GM18861 (cell line): ENCODE data around the gene PTPRU.

Experiments
- ATAC-seq: cut with Tn5 transposase; IDR thresholded peaks from one replicate; pipeline ENCODE4 v1.9.1; 2021; ENCODE audit not compliant: unreplicated experiment

PTPRU gene

DNA sequence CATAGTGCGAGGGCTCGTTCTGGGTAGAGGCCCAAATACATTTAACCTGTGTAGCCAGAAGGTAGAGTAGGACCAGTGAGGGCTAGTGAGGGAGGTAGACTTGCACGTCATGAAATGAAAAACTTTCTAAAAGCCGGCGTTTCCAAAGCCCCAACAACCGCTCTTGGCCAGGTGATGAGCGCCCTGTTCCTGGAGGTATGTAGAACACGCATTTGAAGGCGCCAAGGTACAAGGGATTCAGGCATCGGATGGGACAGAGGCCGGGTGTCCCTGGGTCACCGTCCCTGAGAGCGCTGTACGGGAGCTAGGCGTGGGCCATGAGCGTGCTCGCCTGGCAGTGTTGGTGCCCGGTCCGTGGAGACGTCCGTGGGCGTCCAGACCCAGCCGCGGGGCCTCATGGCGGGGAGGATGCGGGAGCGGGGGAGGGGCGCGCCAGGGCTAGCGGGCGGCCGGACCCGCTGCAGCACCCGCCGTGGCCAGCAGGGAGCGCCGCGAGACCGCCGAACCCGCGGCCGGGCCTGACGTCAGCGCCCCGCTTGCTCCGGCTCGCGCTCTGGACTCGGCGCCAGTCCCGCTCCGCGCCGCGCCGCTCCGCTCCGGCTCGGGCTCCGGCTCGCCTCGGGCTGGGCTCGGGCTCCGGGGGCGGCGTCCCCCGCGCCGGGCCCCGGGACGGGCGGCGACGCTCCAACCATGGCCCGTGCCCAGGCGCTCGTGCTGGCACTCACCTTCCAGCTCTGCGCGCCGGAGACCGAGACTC lies at the start of gene PTPRU:
PTPRU (plus strand) TSS at position 568 of the 757 bp plus-strand sequence; CDS start at position 691, 123 bp downstream.
- no peak for ATAC-seq

GRCh38 chr1:29186707-29187106 lies 49.6 kb upstream of the PTPRU start:
- no peak for ATAC-seq

DNA sequence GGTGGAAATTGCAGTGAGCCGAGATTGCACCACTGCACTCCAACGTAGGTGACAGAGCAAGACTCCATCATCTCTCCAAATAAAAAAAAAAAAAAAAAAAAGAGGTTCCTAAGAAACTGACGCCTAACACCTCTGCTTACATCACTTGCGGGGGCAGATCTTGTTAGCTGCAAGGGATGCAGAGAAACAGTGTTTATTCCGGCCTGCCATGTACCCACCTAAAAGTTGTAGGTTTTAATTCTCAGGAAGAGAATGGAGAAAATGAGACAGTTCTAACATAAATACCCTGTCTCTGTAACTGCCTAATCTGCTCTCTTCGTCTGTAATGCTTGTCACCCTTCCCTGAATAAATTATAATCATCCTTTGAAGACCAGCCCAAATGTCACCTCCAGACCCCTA lies 45.6 kb upstream of the PTPRU start:
- ATAC-seq, result no peak

- ATAC-seq, result no peak
Observed at GRCh38 chr1:29193879-29194455, 42.4 kb upstream of the PTPRU start.

- ATAC-seq, result no peak
Observed at GRCh38 chr1:29195881-29196291, 40.4 kb upstream of the PTPRU start.

GRCh38 chr1:29196863-29197589 lies 39.3 kb upstream of the PTPRU start:
- ATAC-seq, result no peak

DNA sequence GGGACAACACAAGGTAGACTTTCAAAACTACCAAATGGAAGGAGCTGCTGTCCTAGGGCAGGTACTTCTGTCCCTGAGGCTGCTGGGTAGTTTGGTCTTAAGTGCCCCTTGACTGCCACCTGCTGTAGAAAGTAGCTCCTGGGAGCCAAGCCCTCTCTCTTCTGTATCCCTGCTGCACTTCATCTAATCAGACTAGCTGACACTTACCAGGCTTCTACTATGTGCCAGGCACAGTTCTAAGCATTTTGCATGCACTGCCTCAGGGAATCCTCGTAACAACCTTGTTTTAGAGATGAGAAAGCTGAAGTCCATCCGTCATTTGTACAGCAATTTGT lies 38.8 kb upstream of the PTPRU start:
- no peak for ATAC-seq

- ATAC-seq, result no peak
Observed at GRCh38 chr1:29197993-29198392, 38.3 kb upstream of the PTPRU start.

DNA sequence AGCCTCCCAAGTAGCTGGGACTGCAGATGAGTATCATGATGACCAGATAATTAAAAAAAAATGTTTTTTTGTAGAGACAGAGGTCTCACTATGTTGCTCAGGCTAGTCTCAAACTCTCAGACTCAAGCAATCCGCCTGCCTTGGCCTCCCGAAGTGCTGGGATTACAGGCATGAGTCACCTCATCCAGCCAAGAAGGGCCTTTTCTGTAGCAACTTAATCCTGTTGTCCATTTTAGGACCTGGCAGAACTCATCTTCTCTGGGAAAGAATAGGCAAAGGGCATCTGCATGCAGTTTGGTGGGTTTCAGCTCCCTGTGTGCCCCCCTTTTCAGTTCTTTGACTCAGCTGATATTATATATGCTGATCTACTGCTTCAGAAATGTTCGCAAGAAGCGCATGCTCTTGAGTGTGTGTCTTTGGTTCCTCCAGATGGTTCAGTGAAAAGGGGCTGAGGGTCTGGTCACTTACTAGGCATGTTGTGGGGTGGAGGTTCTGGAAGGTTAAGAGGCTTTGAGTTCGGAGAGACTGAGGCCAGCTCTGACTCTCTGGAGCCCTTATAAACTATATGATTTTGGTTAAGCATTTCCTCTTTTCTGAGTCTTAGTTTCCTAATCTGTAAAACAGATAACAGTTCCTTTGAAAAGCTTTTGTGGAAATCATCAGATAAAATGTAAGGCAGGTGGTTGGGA lies 35.3 kb upstream of the PTPRU start:
- no peak for ATAC-seq

DNA sequence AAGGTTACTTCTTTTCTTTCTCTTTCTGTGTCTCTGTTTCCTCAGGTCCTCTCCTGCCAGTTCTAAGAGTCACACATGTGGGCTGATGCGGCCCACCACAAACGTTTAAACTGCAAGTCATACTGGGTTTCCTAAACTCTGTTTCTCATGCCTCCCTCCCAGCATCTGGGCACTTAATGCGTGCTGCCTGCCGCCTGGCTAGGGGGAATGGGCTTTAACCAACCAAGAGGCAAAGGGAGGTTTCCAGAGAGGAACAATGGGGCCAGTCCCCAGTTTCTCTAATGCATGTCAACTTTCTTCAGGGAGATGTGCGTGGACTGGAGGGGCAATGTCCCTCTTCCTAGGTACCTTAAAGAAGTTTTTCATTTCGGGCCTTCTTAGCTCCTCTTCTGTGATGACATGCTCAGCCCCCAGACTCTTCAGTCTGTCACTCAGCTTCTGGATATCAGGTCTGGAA lies 34.7 kb upstream of the PTPRU start:
- no peak for ATAC-seq

DNA sequence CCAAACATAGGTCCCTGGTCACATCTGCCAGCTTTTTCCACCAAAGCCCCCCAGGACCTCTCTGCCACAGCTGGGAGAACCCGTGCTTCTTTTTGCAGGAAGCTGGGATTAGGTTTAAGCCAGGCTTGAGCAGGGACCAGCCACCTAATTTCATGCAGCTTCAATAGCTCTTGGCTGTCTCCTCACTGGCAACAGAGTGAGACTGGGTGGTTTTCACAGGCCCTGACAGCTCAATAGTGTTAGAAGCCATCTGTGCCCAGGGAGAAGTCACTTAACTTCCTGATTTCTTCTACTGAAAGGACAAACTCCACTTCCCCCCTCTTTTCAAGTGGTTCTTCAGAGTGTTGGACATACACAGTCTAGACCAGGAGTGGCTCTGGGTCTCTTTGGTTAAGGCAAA lies 34.3 kb upstream of the PTPRU start:
- ATAC-seq, result no peak

DNA sequence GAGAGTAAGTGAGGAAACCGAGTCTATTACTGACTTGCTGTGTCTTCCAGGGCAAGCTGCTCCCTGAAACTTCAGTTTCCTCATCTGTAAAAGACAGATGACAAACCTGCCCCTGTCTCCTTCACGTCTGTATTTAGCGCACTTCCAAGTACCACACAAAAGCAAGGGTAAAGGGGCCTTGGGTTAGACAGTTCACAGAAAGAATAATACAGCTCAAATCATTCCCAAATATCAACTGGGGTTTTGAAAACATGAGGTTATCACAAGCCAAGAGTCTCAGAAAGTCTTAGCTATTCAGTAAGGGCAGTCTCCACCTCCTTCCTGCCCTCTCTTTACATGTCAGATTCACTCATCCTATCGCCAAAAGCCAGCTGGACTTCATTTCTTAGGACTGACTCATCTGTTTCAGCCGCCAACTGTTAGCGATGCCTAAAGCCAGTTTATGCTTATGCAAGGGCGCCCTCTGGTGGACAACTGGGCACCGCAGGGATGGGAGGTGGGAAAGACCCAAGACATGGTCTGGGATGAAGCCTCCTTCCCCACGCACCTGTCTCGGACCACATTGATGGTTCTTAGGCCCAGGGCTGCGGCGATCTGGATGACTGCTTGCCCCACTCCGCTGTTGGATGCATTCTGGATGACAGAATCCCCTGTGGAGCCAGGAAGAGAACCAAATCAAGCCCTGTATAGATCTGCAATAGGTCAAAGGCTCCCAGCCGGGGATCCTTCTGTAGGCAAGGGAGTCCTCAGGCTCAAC lies 33.6 kb upstream of the PTPRU start:
- peak; percentile 60 for ATAC-seq

- no peak for ATAC-seq
Observed at GRCh38 chr1:29208442-29208841, 27.9 kb upstream of the PTPRU start.

DNA sequence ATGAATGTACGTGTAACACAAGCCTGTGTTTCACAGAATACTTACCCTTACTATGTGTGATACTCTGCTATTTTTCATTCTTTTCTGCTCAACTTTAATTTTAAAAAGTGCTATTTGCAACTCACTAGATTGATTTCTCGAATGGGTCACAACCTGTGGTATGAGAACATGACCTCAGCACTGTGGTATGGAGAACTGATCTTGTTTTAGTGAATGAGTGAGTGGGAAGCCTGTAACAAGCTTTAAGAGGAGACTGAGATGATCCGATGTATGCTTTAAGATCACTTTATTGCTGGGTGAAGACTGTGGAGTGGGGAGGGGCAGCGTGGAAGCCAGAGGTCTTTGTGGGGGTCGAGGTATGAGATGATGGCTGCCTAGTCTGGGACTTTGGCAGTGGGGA lies 27.1 kb upstream of the PTPRU start:
- no peak for ATAC-seq

GRCh38 chr1:29210278-29211085 lies 25.8 kb upstream of the PTPRU start:
- ATAC-seq, result no peak

DNA sequence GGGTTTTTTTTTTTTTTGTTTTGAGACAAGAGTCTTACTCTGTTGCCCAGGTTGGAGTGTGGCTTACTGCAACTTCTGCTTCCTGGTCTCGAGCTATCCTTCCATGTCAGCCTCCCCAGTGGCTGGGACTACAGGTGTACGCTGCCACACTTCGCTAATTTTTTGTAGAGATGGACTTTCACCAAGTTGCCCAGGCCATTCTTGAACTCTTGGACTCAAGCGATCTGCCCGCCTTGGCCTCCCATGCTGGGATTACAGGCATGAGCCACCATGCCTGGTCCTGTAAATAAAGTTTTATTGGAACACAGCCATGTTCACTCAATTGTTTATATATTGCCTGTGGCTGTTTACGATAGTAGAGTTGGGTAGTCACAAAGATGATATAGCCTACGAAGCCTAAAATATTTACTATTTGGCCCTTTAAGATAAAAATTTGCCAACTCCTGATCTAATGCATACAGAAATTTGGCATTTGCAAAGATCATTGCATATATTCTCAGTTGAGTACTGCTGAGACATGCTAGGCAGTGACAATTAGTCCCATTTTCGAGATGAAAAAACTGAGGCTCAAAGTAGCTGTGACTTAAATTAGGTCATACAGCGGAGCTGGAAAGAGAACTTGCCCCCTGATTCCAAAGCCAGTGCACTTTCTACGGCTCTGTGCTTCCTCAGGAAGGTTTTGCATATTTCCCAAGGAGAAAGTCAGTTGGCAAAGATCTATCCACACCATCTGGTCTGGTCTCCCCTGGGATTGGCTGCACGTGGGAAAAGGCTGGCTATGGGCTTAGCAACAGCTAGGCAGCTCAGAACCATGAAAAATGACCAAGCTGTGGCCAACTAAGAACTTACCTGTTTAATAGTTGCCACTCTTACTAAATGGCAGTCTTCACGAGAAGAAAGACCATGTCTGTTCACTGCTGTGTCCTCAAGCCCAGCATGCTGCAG lies 25.0 kb upstream of the PTPRU start:
- no peak for ATAC-seq

- ATAC-seq, result no peak
Observed at GRCh38 chr1:29213055-29213454, 23.3 kb upstream of the PTPRU start.

- no peak for ATAC-seq
Observed at GRCh38 chr1:29217633-29218032, 18.7 kb upstream of the PTPRU start.

DNA sequence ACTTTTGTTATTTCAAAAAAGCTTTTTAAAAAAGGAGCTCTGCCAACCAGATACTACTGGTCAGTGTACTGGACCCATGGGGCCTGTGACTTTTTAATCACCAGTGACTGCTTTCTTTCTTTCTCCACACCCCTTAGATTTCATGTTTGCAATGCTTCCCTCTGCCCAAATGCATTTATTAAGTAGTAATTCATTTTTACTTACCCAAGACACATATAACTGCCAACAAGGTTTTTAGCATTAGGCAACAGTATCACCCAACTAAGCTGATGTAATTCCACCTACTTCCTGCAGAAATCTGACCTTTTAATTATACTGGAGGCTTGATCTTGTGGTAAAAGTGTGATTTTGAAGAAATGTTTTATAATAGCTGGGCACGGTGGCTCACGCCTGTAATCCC lies 18.1 kb upstream of the PTPRU start:
- ATAC-seq, result no peak
